GM21367 (cell line): Measurements from ENCODE around the gene PKN3.

Experiments
- ATAC-seq: cut with Tn5 transposase; IDR thresholded peaks from one replicate; pipeline ENCODE4 v1.9.1; 2021; ENCODE audit not compliant: unreplicated experiment

PKN3 gene

DNA sequence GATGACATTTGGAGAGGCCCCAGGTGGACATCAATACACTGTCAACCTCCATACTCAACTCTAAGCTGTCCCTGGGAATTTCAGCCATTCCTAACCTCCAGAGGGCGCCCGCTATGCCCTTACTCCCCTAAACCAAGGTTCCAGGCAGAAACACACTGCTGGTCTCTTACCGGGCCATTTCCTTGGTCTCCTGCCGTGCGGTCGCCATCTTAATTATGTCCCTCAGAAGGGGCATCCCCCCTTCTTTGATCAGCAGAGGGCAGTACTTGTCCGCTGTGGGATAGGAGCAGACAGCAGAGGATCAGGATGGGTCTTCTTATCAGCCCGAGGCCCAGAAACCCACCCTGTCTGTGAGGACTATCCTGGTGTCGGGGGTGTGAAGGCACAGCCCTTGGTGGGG lies 31.0 kb downstream of the PKN3 start:
- ATAC-seq: no peak

- ATAC-seq: no peak
Measured at GRCh38 chr9:128735373-128735772, 33.1 kb downstream of the PKN3 start.

- ATAC-seq: no peak
Measured at GRCh38 chr9:128742401-128742800, 40.1 kb downstream of the PKN3 start.

DNA sequence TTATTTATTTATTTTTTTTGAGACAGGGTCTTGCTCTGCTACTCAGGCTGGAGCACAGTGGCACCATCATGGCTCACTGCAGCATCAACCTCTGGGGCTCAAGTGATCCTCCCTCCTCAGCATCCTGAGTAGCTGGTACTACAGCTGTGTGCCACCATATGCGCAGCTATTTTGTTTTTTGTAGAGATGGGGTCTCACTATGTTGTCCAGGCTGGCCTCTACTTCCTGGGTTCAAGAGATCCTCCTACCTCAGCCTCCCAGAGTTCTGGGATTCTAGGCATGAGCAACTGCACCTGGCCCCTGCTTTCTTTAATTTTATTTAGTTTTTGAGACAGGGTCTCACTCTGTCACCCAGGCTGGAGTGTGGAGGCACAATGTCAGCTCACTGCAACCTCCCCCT lies 41.1 kb downstream of the PKN3 start:
- no peak for ATAC-seq

DNA sequence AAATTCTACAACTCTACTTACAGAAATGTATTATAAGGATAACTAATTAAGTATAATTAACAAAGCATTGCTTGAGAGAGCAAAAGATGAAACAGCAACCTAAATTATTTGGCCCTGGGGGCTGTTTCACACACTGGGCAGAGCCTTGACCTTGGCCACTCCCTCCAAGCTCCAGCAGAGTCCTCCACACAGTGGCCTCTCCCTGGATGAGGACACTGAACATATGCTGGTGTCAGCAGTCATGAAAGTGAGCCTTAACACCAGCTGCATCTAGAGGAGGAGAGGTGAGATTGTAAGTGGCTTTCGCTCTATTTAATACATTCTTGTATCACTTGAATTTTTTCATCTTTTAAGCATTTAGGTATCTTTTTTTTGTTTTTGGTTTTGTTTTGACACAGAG lies 44.9 kb downstream of the PKN3 start:
- no peak for ATAC-seq

DNA sequence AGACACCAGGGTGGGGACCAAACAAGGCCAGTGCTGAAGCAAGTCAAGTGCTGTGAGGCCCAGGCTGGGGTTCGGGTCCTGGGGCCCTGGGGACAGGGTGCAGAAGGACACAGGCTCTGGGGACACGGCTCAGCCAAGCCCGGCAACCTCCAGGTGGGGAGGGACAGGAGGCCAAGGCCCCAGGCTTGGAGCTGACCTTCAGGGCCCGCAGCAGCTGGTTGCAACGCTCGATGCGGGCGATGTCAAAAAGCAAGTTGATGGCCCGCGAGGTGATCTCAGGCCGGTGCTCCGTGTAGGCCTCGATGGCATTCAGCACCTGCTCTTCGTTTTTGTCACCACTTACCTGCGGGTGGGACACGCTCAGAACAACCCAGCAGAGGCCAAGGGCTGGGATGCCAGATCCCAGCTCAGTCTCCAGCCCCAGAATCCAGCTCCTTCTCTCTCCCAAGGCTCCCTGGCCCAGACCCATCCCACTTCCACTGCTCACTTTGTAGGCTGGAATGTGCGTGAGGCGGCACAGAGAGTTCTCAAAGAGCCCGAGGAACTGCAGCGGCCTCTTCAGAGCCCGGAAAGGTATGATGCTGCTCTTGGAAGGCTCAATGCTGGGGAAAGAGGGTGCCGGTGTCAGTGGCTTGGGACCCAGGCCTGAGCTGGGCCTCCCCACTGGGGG lies 48.8 kb downstream of the PKN3 start:
- no peak for ATAC-seq

GRCh38 chr9:128753627-128754026 lies 51.3 kb downstream of the PKN3 start:
- no peak for ATAC-seq

GRCh38 chr9:128757602-128758001 lies 55.3 kb downstream of the PKN3 start:
- ATAC-seq: no peak

DNA sequence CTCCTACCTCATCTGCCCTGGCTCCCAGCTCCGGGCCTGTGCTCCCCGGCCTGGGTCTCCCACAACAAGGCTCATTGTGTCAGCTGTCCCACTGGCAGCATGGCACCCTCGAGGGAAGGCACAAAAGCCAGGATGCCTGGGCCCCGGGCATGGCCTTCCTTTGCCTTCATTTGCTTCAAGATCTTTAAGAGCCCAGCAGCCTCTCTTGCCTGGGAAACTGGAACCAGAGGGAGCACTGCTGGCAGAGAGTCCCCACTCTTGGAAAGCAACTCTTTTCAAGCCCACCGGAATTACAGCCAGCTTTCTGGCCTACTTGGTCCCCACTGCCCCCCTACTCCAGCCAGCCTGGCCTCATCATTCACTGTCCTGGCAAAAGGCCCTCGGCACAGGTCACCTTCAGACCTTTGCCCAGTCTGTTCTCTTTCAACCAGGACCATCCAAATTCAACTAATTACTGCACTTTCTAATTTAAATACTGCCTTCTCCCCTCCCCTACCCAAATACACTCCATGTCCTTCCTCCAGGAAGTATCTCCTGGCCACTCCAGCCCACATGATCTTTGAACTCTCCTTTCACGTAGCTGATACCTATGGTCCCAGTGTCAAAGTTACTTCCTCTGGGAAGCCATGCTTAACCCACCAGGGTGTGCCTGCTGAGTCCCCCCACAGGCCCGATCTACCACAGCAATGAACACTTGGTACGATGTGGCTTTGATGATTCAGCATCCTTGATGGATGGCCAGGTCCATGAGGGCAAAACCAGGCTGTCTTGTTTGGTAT lies 60.6 kb downstream of the PKN3 start:
- ATAC-seq: no peak

- ATAC-seq: no peak
Measured at GRCh38 chr9:128764361-128764760, 62.1 kb downstream of the PKN3 start.

DNA sequence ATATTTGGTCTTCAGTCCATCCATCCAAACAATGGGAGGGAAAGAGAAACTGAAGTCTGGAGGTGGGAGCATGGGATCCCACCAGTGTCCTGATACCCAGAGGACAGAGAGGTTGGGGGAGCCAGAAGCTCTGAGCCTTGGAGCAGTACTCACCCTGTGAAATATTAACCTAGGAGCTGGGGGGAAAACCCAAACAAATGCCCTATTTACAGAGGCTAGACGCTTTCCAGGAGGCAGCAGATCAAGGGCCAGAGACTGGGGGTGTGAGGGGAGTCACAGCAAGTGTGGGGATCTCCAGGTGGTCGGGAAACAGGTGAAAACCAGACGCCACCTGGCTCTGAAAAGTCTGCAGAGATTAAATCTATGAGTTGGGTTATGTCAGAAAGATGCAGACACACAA lies 63.2 kb downstream of the PKN3 start:
- ATAC-seq: no peak

GRCh38 chr9:128768606-128769005 lies 66.3 kb downstream of the PKN3 start:
- ATAC-seq: no peak
